T-helper 22 cell (primary cell): Measurements from ENCODE around the gene TLDC2.
A peak's percentile ranks its signal among the peaks of the same experiment; 100 is the strongest.
"Not testable (repeated sequence)": the region's sequence is repeated elsewhere in the genome, so short reads cannot be mapped to it uniquely, and the experiment has no call there.

Source experiments
- DNase-seq: peaks from one replicate; pipeline ENCODE4 v3.0.0-alpha.2; 2020; ENCODE audit warnings: low read depth

Gene TLDC2

DNA sequence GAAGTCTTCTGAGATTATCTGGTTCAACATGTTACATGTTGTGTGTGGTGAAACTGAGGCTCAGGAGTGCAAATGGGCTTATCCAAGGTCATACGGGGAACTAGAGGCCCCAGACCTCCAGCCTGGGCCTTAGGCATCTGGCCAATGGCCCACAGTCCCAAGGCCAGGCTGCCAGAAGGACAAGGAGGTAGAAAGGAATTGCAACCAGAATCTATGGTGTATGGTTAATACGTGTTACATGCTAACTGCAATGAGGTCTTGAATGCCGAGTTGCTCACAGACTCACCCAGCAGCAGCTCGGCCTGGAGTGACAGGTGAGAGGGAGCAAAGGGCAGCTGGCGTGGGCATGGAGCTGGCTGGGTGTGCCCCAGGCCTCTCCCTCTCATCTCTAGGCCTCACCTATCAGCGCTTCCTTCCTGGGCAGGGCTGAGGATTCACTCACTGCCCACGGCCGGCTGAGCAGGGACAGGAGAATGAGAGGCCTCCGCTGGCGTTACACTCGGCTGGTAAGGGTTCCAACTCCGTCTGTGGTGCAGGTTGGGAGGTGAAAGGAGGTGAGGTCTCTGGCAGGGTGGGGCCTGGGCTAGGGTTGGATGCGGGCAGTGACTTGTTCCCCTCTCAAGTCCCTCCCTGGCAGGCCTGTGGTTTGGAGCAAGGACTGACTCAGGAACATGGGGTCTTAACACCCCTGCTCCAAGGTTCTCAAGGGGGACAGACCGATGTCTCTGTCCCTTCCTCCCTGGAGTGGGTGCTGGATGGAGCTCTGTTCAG lies at the start of gene TLDC2:
TLDC2 (plus strand) TSS at position 437 of the 771 bp plus-strand sequence; CDS start at position 474, 37 bp downstream.
- DNase-seq, result no peak

DNA sequence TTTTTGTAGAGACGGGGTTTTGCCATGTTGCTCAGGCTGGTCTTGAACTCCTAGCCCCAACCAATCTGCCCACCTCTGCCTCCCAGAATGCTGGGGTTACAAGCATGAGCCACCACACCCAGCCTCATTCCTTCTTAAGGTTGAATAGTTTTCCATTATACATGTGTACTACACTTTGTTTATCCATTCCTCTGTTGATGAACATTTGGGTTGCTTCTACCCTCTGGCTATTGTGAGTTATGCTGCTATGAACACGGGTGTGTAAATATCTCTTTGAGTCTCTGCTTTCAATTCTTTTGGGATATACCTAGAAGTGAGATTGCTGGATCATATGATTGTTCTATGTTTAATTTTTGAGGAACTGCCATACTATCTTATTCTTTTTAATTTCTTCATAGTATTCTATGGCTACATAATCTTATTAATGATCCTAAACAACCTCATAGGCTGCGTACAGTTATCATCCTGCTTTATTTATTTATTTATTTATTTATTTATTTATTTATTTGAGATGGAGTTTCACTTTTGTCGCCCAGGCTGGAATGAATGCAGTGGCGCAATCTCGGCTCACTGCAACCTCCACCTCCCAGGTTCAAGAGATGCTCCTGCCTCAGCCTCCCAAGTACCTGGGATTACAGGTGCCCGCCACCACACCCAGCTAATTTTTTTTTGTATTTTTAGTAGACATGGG lies 49.2 kb upstream of the TLDC2 start:
- DNase-seq, result no peak

GRCh38 chr20:36827541-36828279 lies 48.2 kb upstream of the TLDC2 start:
- no peak for DNase-seq

DNA sequence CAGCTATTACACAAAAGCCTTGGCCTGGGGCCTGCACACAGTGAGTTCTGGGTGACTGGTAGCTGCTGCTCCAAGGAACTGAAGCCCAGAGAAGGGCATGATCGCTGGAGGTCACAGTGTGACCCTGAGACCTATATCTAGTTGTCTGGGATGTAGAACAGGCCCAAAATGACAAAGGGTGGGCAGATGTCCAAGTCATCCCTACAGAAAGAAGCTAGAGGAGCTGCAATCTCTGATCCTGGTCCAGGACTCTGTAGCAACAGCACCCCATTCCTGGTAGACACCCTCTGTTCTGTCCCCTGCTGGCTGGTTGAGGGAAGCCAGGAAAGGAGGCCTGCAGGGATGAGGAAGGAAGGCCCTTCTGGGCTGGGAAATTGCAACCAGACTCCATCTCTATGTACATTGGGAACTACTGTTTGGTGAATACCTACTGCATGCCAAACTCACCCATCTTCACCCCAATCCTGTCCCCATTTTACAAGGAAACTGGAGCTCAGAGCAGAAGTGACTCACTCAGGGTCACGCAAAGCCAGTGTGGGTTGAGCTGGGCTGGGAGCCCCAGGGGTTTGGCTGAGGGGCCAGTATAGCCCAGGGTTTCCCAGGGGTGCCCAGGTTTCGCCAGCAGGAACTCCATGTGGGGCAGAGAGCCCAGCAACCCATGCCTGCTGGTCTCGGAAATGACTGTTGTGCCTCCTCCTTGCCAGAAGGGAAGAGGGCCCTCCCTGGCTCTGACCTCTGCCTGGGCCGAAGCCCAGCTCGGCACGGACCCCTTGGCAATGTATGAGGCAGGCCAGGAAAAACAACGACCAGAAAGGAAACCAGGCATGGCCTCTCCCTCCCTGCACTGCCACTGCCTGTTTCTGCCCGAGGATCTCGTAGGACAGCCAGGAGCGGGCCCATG lies 44.9 kb upstream of the TLDC2 start:
- DNase-seq, result no peak

GRCh38 chr20:36832791-36833190 lies 43.1 kb upstream of the TLDC2 start:
- no peak for DNase-seq

GRCh38 chr20:36833275-36834020 lies 42.5 kb upstream of the TLDC2 start:
- DNase-seq, result no peak

DNA sequence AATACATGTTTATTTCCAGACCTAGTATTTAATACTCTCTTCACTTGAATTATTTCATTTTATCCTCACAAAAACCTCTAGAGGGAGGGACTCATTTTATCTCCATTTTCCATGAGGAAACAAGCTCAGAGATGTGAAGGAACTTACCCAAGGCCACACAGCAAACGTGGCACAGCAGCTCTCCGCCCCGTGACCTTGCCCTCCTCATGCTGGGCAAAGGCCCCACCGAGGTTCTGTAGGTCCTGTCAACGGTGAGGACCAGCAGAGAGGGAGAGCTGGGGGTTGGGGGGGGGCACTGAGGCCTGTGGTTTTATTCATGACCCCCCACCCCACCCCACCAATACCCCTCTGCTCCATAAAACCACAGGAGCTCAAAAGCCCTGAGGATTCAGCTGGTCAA lies 40.9 kb upstream of the TLDC2 start:
- DNase-seq, result no peak

DNA sequence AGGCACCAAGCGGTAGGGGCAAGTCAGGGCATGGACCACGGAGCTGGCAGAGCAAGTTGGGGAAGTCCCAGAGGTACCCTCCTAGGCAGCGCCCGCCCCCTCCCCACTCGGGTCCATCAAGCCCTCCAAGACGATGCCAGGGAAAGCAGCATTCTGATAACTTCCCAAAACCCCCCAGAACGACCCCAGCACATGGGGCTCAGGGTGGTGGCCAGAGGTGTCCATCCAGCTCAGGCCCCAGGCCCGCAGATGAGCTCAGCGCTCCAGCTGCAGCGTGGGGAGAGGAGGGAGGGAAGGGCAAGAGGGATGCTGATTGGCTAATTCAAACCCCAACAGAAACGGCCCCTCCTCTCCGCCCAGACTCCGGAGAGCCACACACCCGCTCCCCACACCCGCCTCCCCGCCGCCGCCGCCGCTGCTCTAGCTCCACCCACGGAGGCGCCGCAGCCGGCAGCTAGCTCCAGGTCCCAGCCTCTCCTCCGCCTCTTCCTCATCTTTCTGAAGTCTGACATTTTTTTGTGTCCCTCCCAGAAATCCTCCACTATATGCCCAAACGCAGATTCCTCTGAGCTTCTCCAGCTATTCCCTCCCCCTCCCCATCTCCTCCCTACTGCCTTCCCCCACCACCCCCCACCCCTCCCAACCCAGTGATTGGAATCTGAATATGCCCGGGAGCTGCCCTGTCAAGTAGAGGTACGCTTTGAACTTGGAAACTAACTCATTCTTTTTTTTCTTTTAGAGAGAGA lies 40.3 kb upstream of the TLDC2 start:
- peak; percentile 66 for DNase-seq

DNA sequence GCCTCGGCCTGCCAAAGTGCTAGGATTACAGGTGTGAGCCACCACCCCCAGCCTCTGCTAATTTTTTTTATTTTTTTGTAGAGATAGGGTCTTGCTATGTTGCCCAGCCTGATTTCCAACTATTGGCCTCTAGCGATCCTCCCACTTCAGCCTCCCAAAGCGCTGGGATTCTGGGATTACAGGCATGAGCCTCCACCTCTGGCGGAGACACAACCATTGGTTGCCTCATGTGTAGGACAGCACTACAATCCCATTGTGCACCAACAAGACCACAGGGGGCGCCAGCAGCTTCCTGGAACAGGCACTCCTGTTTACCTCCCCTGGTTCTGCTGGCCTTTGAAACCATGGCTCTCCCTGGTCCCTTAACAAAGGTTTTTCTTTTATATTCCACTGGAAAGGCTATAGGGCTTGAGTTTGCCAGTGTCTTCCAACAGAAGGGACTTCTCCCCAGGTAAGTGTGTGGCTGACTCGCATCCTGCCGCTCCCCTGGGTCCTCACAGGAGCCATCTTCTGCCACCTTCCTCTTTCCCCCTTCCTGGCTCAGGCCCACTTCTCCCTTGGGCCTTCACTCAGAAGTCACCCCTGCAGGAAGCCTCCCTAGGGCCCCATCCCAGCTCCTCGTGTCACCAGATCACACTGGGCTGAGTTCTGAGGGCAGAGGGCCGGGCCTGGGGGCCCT lies 39.2 kb upstream of the TLDC2 start:
- no peak for DNase-seq

GRCh38 chr20:36838376-36838775 lies 37.6 kb upstream of the TLDC2 start:
- DNase-seq, result not testable (repeated sequence)

DNA sequence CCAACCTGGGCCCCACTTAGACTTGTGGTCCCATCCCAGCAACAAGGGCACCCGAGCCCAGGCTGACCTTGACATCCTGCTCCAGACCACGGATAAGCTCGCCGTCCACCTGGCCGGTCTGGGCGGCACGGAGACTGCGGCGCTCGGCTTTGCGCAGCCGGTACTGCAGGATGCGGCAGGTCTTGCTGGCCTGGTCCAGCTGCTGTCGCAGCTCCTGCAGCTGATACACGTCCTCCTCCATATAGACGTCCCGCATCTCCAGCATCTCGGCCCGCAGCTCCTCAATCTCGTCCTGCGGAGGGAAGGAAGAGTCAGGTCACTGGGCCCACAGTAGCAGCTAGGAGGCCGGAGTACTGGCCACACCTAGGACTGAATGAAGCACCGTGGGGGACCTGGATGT lies 36.8 kb upstream of the TLDC2 start:
- DNase-seq, result no peak

DNA sequence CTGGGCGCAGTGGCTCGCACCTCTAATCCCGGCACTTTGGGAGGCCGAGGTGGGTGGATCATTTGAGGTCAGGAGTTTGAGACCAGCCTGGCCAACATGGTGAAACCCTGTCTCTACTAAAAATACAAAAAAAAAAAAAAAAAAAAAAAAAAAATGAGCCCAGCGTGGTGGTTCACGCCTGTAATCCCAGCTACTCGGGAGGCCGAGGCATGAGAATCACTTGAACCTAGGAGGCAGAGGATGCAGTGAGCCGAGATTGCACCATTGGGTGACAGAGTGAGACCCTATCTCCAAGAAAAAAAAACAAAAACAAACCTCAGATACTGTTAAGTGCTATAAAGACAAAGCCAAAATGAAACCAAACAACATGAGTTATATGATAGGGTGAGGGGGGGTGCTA lies 34.9 kb upstream of the TLDC2 start:
- DNase-seq, result not testable (repeated sequence)

GRCh38 chr20:36845288-36845971 lies 30.5 kb upstream of the TLDC2 start:
- no peak for DNase-seq

DNA sequence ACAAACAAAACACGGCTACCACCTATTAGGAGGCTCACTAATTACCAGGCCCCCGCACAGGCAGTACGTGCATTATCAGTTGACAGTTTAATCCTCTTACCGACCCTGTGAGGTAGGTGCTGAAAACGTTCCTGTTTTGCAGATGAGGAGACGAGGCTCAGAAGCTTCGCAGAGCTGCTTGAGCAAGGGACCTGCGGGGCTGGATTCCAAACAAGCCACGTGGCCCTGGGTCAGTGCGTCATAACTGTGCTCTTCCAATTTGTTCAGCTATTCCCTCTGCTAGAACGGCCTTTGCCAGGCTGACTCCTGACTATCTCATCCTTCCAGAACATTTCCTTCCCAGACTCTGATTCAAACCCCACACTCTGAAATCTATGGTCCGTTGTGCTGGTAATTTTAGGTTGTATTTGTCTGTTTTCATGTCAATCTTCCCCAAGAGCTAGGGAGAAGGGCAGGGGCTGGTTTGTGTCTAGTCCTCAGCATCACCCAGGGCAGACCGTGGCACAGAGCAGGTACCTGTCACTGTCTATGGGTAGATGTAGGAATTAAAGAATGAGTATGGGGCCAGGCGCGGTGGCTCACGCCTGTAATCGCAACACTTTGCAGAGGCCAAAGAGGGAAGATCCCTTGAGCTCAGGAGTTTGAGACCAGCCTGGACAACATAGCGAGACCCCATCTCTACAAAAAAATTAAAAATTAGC lies 28.8 kb upstream of the TLDC2 start:
- no peak for DNase-seq

- DNase-seq, result no peak
These were observed 28.3 kb upstream of the TLDC2 start for GRCh38 chr20:36847710-36848040.

DNA sequence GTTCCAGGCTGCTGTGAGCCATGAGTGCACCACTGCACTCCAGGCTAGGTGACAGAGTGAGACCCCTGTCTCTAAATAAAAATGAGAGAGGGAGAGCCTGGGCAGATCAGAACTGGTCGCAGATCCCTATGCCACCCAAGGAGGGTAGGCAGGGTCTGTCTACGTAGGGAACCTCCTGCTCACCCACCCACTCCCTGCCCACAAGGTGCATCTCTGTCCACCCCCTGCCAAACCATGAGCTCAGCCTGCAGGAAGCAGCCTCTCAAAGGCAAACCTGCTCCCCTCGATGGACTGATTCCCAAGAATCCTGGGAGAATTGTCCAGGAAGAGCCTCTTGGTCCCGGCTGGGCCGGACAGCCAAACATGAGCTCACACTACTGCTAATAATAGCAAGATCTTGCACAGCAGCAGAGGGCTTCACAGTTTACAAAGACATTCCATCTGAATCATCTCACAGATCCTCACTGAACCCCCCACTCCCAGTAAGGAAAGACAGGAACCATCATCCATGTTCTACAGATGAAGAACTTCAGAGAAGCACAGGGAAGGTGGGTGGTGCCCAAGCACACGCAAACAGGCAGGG lies 27.8 kb upstream of the TLDC2 start:
- DNase-seq, result no peak

DNA sequence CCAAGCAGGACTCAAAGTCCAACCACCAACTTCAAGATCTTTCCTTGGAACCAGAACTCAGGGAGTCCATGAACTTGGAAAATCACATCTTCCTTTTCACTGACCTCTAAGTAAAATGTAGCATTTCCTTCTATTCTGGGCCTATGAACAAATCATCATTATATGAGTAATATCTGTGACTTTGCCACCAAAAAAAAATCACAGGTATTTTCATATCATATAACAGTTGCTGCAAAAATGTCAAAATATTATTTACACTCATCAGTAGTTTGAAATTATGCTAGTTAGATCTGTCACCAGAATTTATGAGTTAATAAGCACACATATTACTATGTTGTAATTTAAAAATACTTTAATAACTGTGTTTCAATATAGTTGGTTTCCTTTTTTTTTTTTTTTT lies 27.3 kb upstream of the TLDC2 start:
- no peak for DNase-seq

DNA sequence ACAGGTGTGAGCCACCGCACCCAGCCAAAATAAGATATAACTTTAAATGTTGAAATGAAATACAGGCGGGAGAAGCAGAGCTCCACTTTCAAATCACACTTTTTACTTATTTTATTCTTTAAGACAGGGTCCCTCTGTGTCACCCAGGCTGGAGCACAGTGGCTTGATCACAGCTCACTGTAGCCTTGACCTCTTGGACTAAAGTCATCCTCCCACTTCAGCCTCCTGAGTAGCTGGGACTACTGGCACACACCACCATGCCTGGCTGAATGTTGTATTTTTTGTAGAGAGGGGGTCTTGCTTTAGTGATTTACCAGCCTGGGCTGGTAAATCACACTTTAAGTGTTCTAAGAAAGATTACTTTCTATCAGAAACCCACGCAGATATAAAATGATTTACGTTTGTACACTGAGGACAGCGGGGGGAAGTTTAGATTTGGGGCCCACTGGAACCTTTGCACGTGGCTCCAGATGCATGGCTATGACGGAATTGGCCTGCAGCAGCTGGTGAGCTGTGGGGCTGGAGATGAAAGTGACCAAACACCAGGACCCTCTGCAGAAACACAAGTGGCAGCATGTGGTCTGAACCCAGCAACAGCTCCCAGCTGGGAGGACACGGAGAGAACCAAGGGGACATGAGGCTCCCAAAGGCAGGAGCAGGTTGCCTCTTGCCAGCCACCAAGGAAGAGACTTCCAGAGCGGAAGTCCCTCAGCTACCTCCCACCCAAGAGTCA lies 26.4 kb upstream of the TLDC2 start:
- DNase-seq, result no peak
